H1 (cell line): ENCODE data around the gene SERINC1. TPM values are rescaled to one million over a fixed set of nuclear protein-coding genes. Genes with fewer than 3 reads are reported as not detected.

Experiments
- CTCF ChIA-PET: fragments of 300-600 bp; sonication (Branson Sonifier 250); formaldehyde crosslinking; loops from one replicate; lab custom pipeline; 2021; ENCODE audit not compliant: partially characterized antibody; lab: Charles Lee
- POLR2A ChIA-PET: fragments of 300-600 bp; sonication (Branson Sonifier 250); formaldehyde crosslinking; loops from one replicate; lab custom pipeline; 2021; ENCODE audit warnings: inconsistent platforms; ENCODE audit not compliant: partially characterized antibody; lab: Charles Lee
- DNase-seq, 2 experiments: peaks; one replicate each; pipeline versions ENCODE4 v3.0.0 to v3.0.0-alpha.2; 2010 to 2022; ENCODE audit warnings: low spot score in 2 of 2, low read depth in 1 of 2, mixed read lengths in 1 of 2
- FAIRE-seq: peaks from 2 replicates; lab custom pipeline; 2011; peaks lifted over from hg19 to GRCh38; lab: Jason Lieb, UNC
- H2AFZ ChIP-seq: 2 replicates; pipeline ENCODE4 v1.8.1; 2012; ENCODE audit warnings: low read length, inconsistent platforms
- H2AK5ac ChIP-seq: 2 replicates; pipeline ENCODE4 v1.6.1; 2013; ENCODE audit warnings: low read depth, low read length
- H2BK120ac ChIP-seq: replicated peaks from 2 replicates; pipeline ENCODE3; 2013; ENCODE audit warnings: low read depth, low read length, inconsistent platforms
- H2BK12ac ChIP-seq: 2 replicates; pipeline ENCODE4 v1.6.1; 2013; ENCODE audit warnings: low read depth, low read length
- H2BK15ac ChIP-seq: 2 replicates; pipeline ENCODE4 v1.6.1; 2013; ENCODE audit warnings: low read length
- H2BK20ac ChIP-seq: 2 replicates; pipeline ENCODE4 v1.6.1; 2013; ENCODE audit warnings: low read length
- H2BK5ac ChIP-seq: 2 replicates; pipeline ENCODE4 v1.6.1; 2013; ENCODE audit warnings: low read depth, low read length
- H3K14ac ChIP-seq: 2 replicates; pipeline ENCODE4 v1.6.1; 2013; ENCODE audit warnings: inconsistent platforms; ENCODE audit not compliant: insufficient read length
- H3K18ac ChIP-seq: 2 replicates; pipeline ENCODE4 v1.6.1; 2013; ENCODE audit warnings: low read length; ENCODE audit errors: extremely low read depth
- H3K23ac ChIP-seq: 2 replicates; pipeline ENCODE4 v1.6.1; 2013; ENCODE audit warnings: inconsistent platforms; ENCODE audit not compliant: insufficient read length
- H3K23me2 ChIP-seq: 2 replicates; pipeline ENCODE4 v1.6.1; 2013; ENCODE audit warnings: low read depth, low read length
- H3K27ac ChIP-seq: 2 replicates; pipeline ENCODE4 v1.6.1; 2011; ENCODE audit warnings: low read depth, low read length, inconsistent platforms
- H3K27me3 ChIP-seq, 4 experiments: replicated peaks in 1 of 4; 1 replicate in 1 of 4; 2 replicates in 3 of 4; pipeline versions ENCODE4 v1.6.1 to v1.8.1; 2011 to 2013; ENCODE audit warnings: low read length in 3 of 4, mild to moderate bottlenecking in 3 of 4, inconsistent platforms in 2 of 4, mixed read lengths in 2 of 4, moderate library complexity in 1 of 4; ENCODE audit not compliant: control insufficient read depth in 3 of 4, insufficient read depth in 3 of 4; ENCODE audit errors: extremely low read depth in 1 of 4
- H3K36me3 ChIP-seq, 4 experiments: 2 replicates each; pipeline versions ENCODE4 v1.6.1 to v1.8.1; 2011 to 2013; ENCODE audit warnings: mild to moderate bottlenecking in 4 of 4, low read length in 3 of 4, moderate library complexity in 2 of 4, control low read depth in 1 of 4, inconsistent platforms in 1 of 4; ENCODE audit not compliant: insufficient read depth in 4 of 4, control insufficient read depth in 2 of 4
- H3K4ac ChIP-seq: replicated peaks from 2 replicates; pipeline ENCODE3; 2013; ENCODE audit warnings: low read length, low read depth, mixed read lengths, inconsistent platforms; ENCODE audit not compliant: insufficient read length
- H3K4me1 ChIP-seq, 4 experiments: replicated peaks in 1 of 4; 1 replicate in 1 of 4; 2 replicates in 3 of 4; pipeline versions ENCODE4 v1.6.1 to v1.8.1; 2011 to 2013; ENCODE audit warnings: low read length in 3 of 4, inconsistent platforms in 2 of 4, mixed read lengths in 1 of 4; ENCODE audit not compliant: insufficient read depth in 4 of 4, control insufficient read depth in 3 of 4
- H3K4me2 ChIP-seq, 2 experiments: 2 replicates each; pipeline versions ENCODE4 v1.6.1 to v1.8.1; 2011 to 2013; ENCODE audit warnings: low read depth in 2 of 2, low read length in 2 of 2, control low read depth in 1 of 2, inconsistent platforms in 1 of 2, mild to moderate bottlenecking in 1 of 2; ENCODE audit not compliant: insufficient read depth in 1 of 2
- H3K4me3 ChIP-seq, 4 experiments: fragments of 200-600, 300-600 bp in 1 of 4; sonication (generic), shearing (Covaris generic), sonication (Bioruptor Twin) in 1 of 4; 2 replicates each; pipeline versions ENCODE4 v1.5.1 to v1.8.1; 2011 to 2016; ENCODE audit warnings: low read length in 4 of 4, low read depth in 3 of 4, control low read depth in 2 of 4, inconsistent platforms in 2 of 4, mild to moderate bottlenecking in 2 of 4, mixed read lengths in 1 of 4, moderate library complexity in 1 of 4; ENCODE audit not compliant: insufficient read depth in 2 of 4; ENCODE audit errors: extremely low read depth in 1 of 4
- H3K56ac ChIP-seq: replicated peaks from 2 replicates; pipeline ENCODE3; 2013; ENCODE audit warnings: low read depth, mild to moderate bottlenecking, mixed read lengths, low read length, inconsistent platforms; ENCODE audit not compliant: insufficient read length
- H3K79me1 ChIP-seq: 2 replicates; pipeline ENCODE4 v1.6.1; 2013; ENCODE audit warnings: low read depth, low read length, control low read depth
- H3K79me2 ChIP-seq, 2 experiments: 2 replicates each; pipeline versions ENCODE4 v1.6.1 to v1.8.1; 2012 to 2013; ENCODE audit warnings: low read length in 2 of 2, mild to moderate bottlenecking in 2 of 2, inconsistent platforms in 1 of 2; ENCODE audit not compliant: insufficient read depth in 2 of 2, control insufficient read depth in 1 of 2
- H3K9ac ChIP-seq, 4 experiments: replicated peaks in 1 of 4; 1 replicate in 1 of 4; 2 replicates in 3 of 4; pipeline versions ENCODE4 v1.6.1 to v1.8.1; 2011 to 2013; ENCODE audit warnings: low read depth in 3 of 4, low read length in 3 of 4, control low read depth in 2 of 4, mild to moderate bottlenecking in 2 of 4, moderate library complexity in 2 of 4, inconsistent platforms in 1 of 4; ENCODE audit errors: extremely low read depth in 1 of 4
- H3K9me3 ChIP-seq, 2 experiments: 2 replicates each; pipeline versions ENCODE4 v1.6.1 to v1.8.1; 2012 to 2013; ENCODE audit warnings: mild to moderate bottlenecking in 2 of 2, moderate library complexity in 2 of 2, control low read depth in 1 of 2, inconsistent platforms in 1 of 2, low read depth in 1 of 2, low read length in 1 of 2, mixed read lengths in 1 of 2; ENCODE audit not compliant: insufficient read depth in 2 of 2
- H4K20me1 ChIP-seq, 2 experiments: replicated peaks in 1 of 2; 2 replicates each; pipeline versions ENCODE3 to v1.8.1; 2011 to 2013; ENCODE audit warnings: inconsistent platforms in 2 of 2, low read length in 2 of 2, mild to moderate bottlenecking in 1 of 2; ENCODE audit not compliant: insufficient read depth in 2 of 2, control insufficient read depth in 1 of 2
- H4K5ac ChIP-seq: 2 replicates; pipeline ENCODE4 v1.6.1; 2013; ENCODE audit warnings: low read length, low read depth, mixed read lengths, inconsistent platforms; ENCODE audit not compliant: insufficient read length
- H4K8ac ChIP-seq: 2 replicates; pipeline ENCODE4 v1.8.0; 2013; ENCODE audit warnings: mild to moderate bottlenecking, moderate library complexity, low read length, inconsistent platforms; ENCODE audit not compliant: insufficient read depth; ENCODE audit errors: extremely low read depth
- H4K91ac ChIP-seq: replicated peaks from 2 replicates; pipeline ENCODE3; 2013; ENCODE audit warnings: low read length, mixed read lengths, inconsistent platforms; ENCODE audit not compliant: insufficient read length
- ASH2L ChIP-seq: fragments of 200-600, 300-600 bp; sonication (generic); IDR thresholded peaks from one replicate; pipeline ENCODE4 v1.7.1; 2017; ENCODE audit warnings: low read length
- BCL11A ChIP-seq, 2 experiments: IDR thresholded peaks; one replicate each; pipeline ENCODE4 v1.6.1; 2011; ENCODE audit warnings: low read depth in 2 of 2, low read length in 2 of 2, mild to moderate bottlenecking in 2 of 2
- CTBP2 ChIP-seq: IDR thresholded peaks from 2 replicates; pipeline ENCODE4 v1.7.0; 2011; ENCODE audit warnings: borderline replicate concordance, mild to moderate bottlenecking, moderate library complexity, mixed read lengths, low read length; ENCODE audit not compliant: insufficient read depth, insufficient read length
- EGR1 ChIP-seq: IDR thresholded peaks from 2 replicates; pipeline ENCODE4 v1.6.1; 2011; ENCODE audit warnings: low read depth, low read length, borderline replicate concordance
- EP300 ChIP-seq, 2 experiments: IDR thresholded peaks; 1 replicate in 1 of 2; 2 replicates in 1 of 2; pipeline ENCODE4 v1.6.1; 2011 to 2012; ENCODE audit warnings: low read depth in 2 of 2, low read length in 2 of 2, mild to moderate bottlenecking in 2 of 2, borderline replicate concordance in 1 of 2, inconsistent platforms in 1 of 2, moderate library complexity in 1 of 2
- HDAC6 ChIP-seq: IDR thresholded peaks from one replicate; pipeline ENCODE4 v1.7.1; 2012; ENCODE audit warnings: low read depth, mild to moderate bottlenecking, inconsistent platforms, low read length, moderate library complexity
- JUN ChIP-seq: IDR thresholded peaks from 2 replicates; pipeline ENCODE4 v1.6.1; 2011; ENCODE audit warnings: low read depth, mild to moderate bottlenecking, improper control_type of control experiment, low read length
- KDM1A ChIP-seq: fragments of 200-600, 300-600 bp; sonication (generic); IDR thresholded peaks from 2 replicates; pipeline ENCODE4 v1.7.1; 2016; ENCODE audit warnings: mild to moderate bottlenecking, low read length, borderline replicate concordance
- KDM4A ChIP-seq: IDR thresholded peaks from one replicate; pipeline ENCODE4 v1.7.1; 2012; ENCODE audit warnings: low read depth, mild to moderate bottlenecking, moderate library complexity, low read length, inconsistent platforms; ENCODE audit not compliant: severe bottlenecking
- KDM5A ChIP-seq: fragments of 200-600 bp; IDR thresholded peaks from 2 replicates; pipeline ENCODE4 v1.7.1; 2012; ENCODE audit warnings: mild to moderate bottlenecking, low read length, inconsistent platforms, mixed read lengths
- NRF1 ChIP-seq: IDR thresholded peaks from 2 replicates; pipeline ENCODE4 v1.6.1; 2011; ENCODE audit warnings: mild to moderate bottlenecking, low read depth, low read length, improper control_type of control experiment
- PHF8 ChIP-seq: fragments of 200-600 bp; sonication (generic); conservative IDR thresholded peaks from 2 replicates; pipeline ENCODE4 v1.7.1; 2012; ENCODE audit warnings: low read depth, mild to moderate bottlenecking, inconsistent platforms, low read length, moderate library complexity
- WGBS, 2 experiments: shearing (Covaris generic) in 1 of 2; methylation state at CpG; one replicate each; pipeline versions ENCODE4 v1.1.6 to v1.1.7; 2013 to 2015; ENCODE audit warnings: low lambda C conversion rate in 2 of 2, mixed read lengths in 2 of 2, inconsistent platforms in 1 of 2, low coverage in 1 of 2, missing lambda C conversion rate in 1 of 2; ENCODE audit not compliant: insufficient replicate concordance in 2 of 2, insufficient coverage in 1 of 2, insufficient read length in 1 of 2; ENCODE audit errors: extremely low coverage in 1 of 2, missing lambda C conversion rate in 1 of 2; 5-methylcytosine and 5-hydroxymethylcytosine counted together
- polyA plus RNA-seq, 7 experiments: library from polyadenylated mRNA; depleted of rRNA in 3 of 7; stranded (reverse) in 5 of 7; unstranded in 2 of 7; fragments of >200 nt in 5 of 7; fragments of 200-250 nt in 2 of 7; gene quantifications; 1 replicate in 5 of 7; 2 replicates in 1 of 7; 4 replicates in 1 of 7; pipeline versions ENCODE4 v1.2.1 to v1.2.3, GENCODE V29; 2011 to 2013; ENCODE audit warnings: missing spikeins in 2 of 7, mixed read lengths in 2 of 7
- total RNA-seq: library from RNA; stranded (reverse); fragmentation: NEBNext Ultra II Directional; extraction: Animal tissue kit (Norgen Biotek cat#: 25700); gene quantifications from 2 replicates; pipeline ENCODE4 v1.2.1, GENCODE V29; 2021
- TF ChIP-seq, protein P1 (sequence below): IDR thresholded peaks from 2 replicates; pipeline ENCODE4 v1.6.1; 2012; ENCODE audit warnings: inconsistent platforms

SERINC1 gene
- total and polyA plus RNA-seq, 2 of the 8 experiments (the other 6 are each of a cell fraction or from before 2014, with no cell fraction given) = 15.4 to 38.6 TPM

DNA sequence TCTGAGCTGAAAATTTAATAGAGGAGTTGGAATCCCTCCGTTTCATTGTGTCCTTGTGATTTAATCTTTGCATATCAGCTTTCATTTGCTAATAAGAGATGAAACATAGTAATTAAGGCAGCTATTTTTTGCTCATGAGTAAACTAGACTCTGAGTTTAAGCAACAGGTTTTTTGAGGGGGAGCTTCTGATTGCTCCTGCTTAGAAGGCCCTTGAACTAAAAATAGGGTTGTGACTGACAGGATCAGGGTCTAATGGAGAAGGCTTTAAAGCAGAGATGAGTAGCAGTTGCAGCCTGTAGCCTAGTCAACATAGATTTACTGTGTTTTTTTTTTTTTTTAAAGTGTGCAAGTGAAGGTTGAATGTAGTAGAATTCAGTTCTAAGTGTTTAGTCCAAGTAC is 54.8 kb downstream of the SERINC1 start:
- 95% methylated on average over 1 of the region's 1 CpG; no CpG with 5 or more reads in 1 of the 2 experiments for WGBS, 2 experiments
- peaks cover 0 to 25% (median 4%) of the 10 kb centered on the region in 4 experiments; a peak in 4 of 8 replicates for H3K36me3 ChIP-seq
- CTCF ChIA-PET = interaction anchor here (0.7 to 2.5 kb wide), 4 partner anchors 9 to 215 kb away, joined by 3 to 8 read pairs (median 5); no protein-coding TSS in a partner anchor

More for the DNA sequence above, 54.8 kb downstream of the SERINC1 start:
- FAIRE-seq (no peak), DNase-seq (no peak)
- no peak overlapping the region for H3K23ac ChIP-seq
- H3K4ac ChIP-seq = no peak overlapping the region
- H3K27ac ChIP-seq = no peak overlapping the region
- no peak overlapping the region for H2BK20ac ChIP-seq
- POLR2A ChIA-PET = interaction anchor here (0.6 kb wide), 1 partner anchor 1988 kb away, joined by 4 read pairs; no protein-coding TSS in a partner anchor
- H4K8ac ChIP-seq = no peak overlapping the region
- no peaks in the 10 kb centered on the region for H3K4me1 ChIP-seq
- H2BK5ac ChIP-seq = no peak overlapping the region
- no peak overlapping the region for H3K9ac ChIP-seq
- H2BK120ac ChIP-seq = no peak overlapping the region
- H3K4me3 ChIP-seq = no peak overlapping the region
- H3K56ac ChIP-seq = no peak overlapping the region
- no peak overlapping the region for H3K14ac ChIP-seq
- H2BK15ac ChIP-seq = no peak overlapping the region
- H3K79me1 ChIP-seq = no peaks in the 10 kb centered on the region
- H2BK12ac ChIP-seq = no peak overlapping the region
- no peaks in the 10 kb centered on the region for H3K23me2 ChIP-seq
- H3K18ac ChIP-seq = no peak overlapping the region
- H2AFZ ChIP-seq = no peak overlapping the region
- H4K91ac ChIP-seq = no peak overlapping the region
- 0 out of 4 replicates have a peak, but pooled peaks cover 0 to 3% of the 10 kb centered on the region in 2 experiments for H3K79me2 ChIP-seq
- H4K5ac ChIP-seq = no peak overlapping the region
- H3K9me3 ChIP-seq = no peaks in the 10 kb centered on the region
- no peaks in the 10 kb centered on the region for H3K27me3 ChIP-seq
- no peaks in the 10 kb centered on the region for H4K20me1 ChIP-seq
- no peak overlapping the region for H3K4me2 ChIP-seq
- no peak for TF ChIP-seq CTBP2
- TF ChIP-seq JUN = no peak
- no peak for TF ChIP-seq EP300 (IDR thresholded peaks at IDR 0.05; ENCODE audit: borderline replicate concordance in 1 of 2, low read depth in 2 of 2, low read length in 2 of 2)
- no peak for TF ChIP-seq KDM4A
- TF ChIP-seq KDM1A = no peak
- no peak for TF ChIP-seq PHF8
- TF ChIP-seq NRF1 = no peak
- TF ChIP-seq HDAC6 = no peak
- no peak for TF ChIP-seq EGR1
- TF ChIP-seq ASH2L = no peak
- TF ChIP-seq BCL11A (IDR thresholded peaks at IDR 0.05; ENCODE audit: low read depth in 2 of 2, low read length in 2 of 2) = no peak
- TF ChIP-seq, protein P1, sequence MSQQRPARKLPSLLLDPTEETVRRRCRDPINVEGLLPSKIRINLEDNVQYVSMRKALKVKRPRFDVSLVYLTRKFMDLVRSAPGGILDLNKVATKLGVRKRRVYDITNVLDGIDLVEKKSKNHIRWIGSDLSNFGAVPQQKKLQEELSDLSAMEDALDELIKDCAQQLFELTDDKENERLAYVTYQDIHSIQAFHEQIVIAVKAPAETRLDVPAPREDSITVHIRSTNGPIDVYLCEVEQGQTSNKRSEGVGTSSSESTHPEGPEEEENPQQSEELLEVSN = no peak
- TF ChIP-seq KDM5A = no peak
- TF ChIP-seq, all 59 proteins: peak for 0
- H2AK5ac ChIP-seq = no peak overlapping the region
